ENCODE measurements around the gene GLG1.

GLG1 gene

DNA sequence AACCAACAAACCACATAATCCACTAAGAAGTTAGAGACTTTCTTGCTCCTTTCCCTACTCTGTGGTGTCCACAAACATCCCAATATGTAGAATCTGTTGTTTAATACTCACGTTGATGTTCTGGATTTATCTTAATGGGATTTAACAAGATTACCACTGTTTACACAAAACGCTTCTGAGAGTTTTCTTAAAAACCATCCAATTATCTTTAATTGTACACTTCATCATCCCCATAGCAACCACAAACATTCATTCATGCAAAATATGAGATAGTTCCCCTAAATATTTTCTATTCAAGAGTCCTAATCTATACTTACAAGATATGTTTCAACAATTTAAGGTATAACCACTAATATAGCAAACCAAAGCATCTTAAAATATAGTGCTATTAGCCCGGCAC is 109.2 kb downstream of the GLG1 start:
- Histone ChIP-seq H3K27ac (no peak overlapping the region), H3K4me3 (no peak overlapping the region)

DNA sequence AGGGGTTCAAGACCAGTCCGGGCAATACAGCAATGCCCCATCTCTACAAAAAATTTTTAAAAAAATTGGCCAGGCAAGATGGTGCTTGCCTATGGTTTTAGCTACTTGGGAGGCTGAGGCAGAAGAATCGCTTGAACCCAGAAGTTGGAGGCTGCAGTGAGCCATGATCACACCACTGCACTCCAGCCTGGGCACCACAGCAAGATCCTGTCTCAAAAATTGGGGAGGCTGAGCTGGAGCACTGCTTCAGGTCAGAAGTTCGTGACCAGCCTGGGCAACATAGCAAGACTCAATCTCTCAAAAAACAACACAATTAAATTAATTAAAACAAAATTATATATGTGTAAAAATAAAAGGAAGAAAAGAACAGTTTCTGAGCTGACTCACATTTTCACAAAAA is 110.9 kb downstream of the GLG1 start:
- H3K27ac ChIP-seq: no peak overlapping the region
- H3K4me3 ChIP-seq: no peak overlapping the region

DNA sequence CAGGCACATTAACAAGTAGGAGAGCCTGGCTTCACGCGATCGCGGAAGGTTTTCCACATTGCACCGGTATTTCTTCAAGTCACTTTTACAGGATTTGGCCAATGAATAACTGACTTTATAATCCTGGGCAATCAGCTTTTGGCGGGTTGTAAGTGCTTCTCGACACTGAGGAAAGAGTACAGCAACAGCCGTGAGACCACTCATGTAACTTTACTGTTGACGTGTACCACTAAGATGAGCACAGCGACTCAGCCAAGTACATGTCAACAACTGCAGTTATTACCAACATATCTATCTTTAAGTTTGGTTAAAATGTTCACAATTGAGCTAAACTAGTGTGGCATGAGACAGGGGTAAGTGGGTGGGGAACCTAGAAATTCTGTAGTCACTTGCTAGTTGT is 113.9 kb downstream of the GLG1 start:
- Histone ChIP-seq H3K27ac (no peak overlapping the region), H3K4me3 (no peak overlapping the region)

DNA sequence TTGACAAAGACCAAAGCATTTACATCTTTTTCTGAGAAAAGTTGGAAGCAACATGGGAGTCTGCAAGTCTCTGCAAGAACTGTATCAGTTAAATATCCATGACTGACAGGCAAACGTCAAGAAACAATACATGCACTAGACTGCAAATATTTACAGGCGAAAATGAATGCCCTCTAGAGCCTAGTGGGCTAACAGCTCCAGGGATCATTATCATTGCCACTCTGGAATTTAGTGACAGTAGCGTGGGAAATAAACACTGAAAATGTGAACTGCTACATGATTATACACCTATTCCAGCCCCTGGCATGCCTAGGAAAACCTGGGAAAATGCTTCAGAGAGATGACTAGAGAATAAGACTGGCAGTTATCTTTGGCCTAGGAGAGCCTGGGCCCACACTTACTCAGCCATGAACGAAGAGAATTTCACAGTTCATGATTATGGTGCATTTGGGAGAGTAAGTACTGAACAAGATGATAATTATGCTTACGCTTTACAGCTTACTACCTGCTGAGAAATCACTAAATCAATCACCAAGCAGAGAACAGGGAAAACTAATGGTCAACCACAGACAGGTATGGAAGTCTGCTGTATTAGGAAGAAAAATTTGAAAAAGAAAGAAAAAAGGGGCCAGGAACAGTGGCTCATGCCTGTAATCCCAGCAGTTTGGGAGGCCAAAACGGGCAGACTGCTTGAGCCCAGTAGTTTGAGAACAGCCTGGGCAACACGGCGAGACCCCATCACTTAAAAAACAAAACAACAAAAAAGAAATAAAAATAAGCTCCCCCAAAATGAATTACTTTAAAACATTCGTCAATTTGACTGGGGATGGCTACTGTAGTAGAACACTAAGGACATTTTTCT is 119.0 kb downstream of the GLG1 start:
- Histone ChIP-seq H3K4me3 (no peak overlapping the region), H3K27ac (no peak overlapping the region)

DNA sequence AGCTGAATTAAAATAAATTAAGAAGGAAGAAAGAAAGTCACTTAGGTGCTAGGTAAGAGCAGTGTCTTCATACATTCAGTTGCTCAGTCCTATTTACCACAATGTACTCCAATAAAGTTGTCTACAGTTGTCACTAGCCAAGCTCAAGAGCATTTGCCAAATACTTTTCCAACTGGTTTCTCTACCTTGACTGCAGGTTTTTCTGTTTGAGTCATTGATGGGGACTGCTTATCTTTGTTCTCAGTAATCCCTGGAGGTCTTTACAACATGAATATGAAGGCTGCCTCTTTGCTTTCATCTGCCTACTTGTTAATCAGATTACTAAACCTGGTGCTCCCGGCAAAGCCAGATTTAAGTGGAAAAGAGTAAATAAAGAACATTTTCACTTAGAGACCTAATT is 121.0 kb downstream of the GLG1 start:
- no peak overlapping the region for H3K4me3 ChIP-seq
- H3K27ac ChIP-seq: no peak overlapping the region

DNA sequence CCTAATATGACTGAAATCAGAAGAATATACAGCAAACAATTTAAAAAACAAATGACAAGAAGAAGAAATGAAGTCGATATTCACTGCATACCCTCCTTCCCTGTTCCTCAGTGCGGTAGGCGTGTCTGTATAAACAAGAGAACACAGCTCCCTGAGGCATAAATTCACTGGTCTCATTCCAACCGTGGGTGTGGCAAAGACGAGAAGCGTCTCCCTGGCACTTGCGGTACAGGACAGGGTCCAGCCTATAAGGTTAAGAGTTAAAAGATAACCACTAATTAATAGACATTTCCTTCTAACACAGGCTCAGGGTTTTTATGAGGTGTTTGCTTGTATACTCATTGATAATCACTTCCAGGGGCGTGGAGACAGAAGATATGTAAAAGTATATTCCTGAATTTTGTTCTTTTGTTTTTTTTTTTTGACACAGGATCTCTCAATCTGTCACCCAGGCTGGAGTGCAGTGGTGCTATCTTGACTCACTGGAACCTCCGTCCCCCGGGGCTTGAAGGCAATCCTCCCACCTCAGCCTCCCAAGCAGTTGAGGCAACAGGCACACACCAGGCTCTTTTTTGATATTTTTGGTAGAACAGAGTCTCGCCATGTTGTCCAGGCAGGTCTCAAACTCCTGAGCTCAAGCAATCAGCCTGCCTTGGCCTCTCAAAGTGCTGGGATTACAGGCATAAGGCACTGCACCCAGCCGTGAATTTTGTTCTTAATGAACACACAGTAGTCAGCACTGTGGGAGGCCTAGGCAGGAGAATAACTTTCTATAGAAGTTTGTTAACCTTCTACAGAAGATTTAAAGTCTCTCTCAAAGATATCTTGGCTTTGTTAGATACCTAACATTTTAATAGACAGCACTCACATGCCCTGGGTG is 126.5 kb downstream of the GLG1 start:
- Histone ChIP-seq H3K27ac (peak overlapping the region in 6 of 21 experiments; percentile 31 to 58 (median 50)), H3K4me3 (no peak overlapping the region)

DNA sequence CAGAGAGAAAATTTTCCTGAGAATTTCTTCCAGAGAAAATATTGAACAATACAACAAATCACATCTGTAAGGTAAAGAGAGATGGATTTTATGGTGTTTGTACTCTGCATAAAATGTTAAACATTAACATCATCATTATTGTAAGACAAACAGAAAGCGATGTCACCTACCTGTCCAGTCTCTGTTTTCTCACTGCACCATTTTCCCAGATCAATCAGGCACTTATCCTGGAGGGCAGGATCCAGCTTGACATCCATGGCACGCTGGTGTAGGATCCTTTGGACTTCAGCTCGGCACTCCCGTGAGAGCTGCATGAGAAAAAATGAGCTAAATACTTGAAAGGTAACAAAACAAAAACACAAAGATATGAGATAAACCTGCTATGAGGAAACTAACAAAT is 129.7 kb downstream of the GLG1 start:
- Histone ChIP-seq H3K27ac (no peak overlapping the region), H3K4me3 (no peak overlapping the region)

DNA sequence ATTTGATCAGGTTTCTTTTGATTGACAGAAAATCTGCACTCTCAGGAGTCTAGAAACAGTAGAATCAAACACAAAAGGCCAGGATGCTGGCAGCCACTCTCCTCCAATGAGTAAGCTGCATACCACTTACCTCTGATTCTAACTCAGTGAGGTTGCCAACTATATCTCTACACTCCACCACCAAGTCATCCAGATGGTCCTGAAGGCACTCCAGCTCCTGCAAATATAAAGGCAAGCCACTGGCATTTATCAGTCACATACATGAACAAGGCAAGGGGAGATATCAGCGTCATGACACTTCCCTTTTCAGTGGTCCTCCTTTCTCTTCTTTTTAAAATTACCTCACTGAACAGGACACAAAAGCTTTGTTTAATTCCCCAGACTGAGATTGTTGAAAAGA is 132.5 kb downstream of the GLG1 start:
- no peak overlapping the region for H3K4me3 ChIP-seq
- H3K27ac ChIP-seq: no peak overlapping the region

DNA sequence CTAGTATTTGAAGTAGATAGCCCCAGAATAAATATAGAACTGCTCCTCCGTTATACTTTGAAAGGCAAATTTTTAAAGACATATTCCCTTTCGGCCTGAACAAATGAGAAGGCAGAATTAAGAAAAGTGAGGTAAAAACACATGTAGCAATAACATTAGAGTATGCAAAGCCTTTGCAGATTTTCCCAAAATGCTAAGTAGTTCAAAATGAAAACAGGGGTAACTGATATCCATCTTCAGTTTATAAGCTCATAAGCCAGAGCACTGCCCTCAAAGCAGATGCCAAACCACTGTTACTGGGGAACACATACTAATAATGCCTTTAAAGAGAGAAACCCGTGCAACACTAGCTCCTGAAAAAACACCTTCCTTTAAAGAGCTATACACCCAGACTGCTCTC is 134.4 kb downstream of the GLG1 start:
- no peak overlapping the region for H3K4me3 ChIP-seq
- H3K27ac ChIP-seq: no peak overlapping the region

DNA sequence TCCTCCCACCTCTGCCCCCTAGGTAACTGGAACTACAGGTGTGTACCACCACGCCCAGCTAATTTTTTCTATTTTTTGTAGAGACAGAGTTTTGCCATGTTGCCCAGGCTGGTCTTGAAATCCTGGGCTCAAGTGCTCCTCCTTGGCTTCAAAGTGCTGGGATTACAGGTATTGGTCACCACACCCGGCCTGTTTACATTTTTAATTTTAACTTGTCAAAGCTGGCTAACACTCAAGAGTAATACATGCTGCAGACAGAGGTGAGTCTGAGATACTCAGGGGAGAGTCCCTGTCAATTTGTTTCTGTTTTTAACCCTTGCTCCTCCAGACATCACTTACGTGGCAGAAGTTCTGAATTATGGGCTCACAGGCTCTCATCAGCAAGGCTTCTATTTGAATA is 134.9 kb downstream of the GLG1 start:
- Histone ChIP-seq H3K4me3 (no peak overlapping the region), H3K27ac (no peak overlapping the region)

DNA sequence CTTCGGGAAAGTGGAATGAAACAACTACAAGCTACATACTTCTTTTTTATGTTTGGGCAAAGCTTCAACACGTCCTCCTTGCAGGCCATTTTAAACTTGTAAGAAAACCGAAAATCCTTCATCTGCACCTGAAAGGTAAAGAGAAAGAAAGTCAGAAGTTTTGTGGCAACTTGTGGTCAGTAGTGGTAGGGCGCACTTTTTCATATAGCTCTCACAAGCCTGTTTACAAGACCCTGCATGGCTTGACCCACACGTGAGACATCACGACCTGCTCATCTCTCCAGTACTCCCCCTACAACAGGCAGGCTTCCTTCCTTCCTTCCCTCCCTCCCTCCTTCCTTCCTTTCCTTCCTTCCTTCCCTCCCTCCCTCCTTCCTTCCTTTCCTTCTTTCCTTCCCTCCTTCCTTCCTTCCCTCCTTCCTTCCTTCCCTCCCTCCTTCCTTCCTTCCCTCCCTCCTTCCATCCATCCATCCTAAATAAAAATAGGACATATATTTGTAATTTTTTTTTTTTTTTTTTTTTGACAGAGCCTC is 136.9 kb downstream of the GLG1 start:
- Histone ChIP-seq H3K4me3 (no peak overlapping the region), H3K27ac (no peak overlapping the region)

DNA sequence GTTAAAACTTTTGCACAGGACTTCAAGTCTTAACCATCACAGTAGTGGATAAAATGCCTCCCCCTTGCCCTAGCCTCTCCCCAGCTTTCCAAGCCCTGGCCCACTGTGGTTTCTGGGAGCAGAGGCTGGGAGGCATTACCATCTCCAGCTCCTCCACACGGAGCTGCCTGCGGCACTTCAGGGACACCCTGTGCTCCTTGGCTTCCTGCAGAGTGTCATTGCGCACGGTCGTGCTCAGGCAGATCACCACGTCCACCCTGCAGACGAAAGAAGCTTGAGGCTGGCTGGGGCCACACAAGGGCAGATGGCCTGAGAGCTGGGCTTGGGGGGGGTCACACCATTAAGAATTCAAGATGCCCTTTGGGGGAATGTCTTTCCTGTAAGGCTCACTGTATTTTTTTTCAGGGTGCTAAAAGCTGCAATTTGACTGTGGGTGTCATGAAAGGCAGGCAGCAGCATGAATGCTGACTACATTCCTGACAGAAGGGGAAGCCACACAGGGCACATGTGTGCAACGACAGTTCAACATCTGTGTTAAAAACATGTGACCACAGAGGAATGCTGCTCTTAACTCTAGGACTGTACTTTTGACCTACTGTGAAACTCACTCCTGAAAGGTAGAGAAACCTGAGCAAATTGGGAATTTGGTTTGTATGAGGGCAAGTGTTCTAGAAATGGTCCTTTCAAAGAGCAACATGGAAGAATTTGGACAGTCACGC is 137.9 kb downstream of the GLG1 start:
- Histone ChIP-seq H3K4me3 (no peak overlapping the region), H3K27ac (peak overlapping the region in 1 of 21 experiments; percentile 10)

DNA sequence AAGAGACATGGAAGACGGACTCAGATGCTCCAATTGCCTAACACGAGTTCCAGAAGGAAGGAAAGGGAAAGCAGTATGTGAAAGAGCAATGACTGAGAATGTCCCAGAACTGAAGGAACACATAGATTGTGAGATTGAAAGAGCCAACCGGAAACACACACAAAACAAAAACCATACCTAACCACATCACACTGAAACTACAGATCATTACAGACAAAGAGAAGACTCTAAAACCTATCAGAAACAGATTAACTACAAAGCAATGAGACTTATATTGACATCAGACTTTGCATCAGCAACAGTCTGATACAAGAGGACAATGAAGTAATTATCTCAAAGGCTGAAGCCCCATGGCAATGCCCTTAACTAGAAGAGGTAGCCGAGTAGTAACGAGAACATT is 140.0 kb downstream of the GLG1 start:
- no peak overlapping the region for H3K27ac ChIP-seq

DNA sequence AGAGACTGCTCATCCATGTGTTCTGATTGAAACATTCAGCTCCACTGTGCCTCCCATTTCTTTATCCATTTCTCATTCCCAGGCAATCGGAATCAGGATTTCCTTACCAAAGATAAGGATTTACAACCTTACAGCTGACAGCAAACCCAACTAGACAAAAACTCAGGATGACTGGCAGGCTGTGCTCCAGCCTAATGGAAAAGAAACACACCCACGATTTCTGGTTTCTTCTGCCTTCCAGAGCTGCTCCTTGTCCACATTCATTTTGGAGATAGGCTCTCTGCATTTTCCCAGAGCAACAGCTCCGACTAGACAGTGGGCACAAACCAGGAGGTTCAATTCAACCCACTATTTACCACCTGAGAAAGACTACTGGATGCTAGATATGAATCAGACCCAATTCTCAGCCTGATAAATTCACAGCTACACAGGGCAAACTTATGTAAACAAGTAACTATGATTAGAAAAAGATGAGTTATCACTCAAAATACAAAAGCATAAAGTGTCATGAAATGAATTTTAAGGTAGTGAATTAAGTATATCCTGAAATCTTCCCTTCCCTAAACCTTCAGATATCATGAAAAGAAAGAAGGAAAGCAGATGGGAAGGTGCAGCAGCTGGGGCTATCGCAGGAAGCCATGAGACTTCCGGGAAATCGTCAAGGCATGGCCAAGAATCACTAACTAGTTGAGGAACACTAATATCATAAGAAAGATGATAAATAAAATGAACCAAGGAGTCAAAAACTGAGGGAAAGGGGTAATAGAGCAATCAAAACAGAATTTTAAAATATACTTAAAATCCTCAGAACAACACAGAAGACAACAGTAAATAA is 140.8 kb downstream of the GLG1 start:
- Histone ChIP-seq H3K27ac (no peak overlapping the region), H3K4me3 (no peak overlapping the region)

More for the DNA sequence above, 140.0 kb downstream of the GLG1 start:
- H3K4me3 ChIP-seq: no peak overlapping the region

DNA sequence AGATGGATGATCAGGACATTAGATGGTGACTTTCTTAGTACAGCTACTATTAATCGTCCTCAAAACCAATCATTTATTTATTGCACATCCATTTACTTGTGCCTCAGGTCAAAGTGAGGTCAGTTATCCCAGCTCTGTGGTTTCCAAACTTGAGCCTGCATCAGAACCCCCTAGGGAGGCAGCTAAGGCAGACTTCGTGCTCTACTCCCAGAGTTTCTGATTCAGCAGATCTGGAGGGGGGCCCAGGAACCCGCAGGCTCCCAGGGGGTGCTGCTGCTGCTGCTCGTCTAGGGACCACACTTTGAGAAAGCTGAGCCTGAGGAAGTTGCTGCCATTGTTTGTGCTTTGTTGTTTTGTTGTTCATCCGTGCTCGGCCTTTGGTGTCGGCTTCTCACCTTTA is 141.6 kb downstream of the GLG1 start:
- no peak overlapping the region for H3K4me3 ChIP-seq
- no peak overlapping the region for H3K27ac ChIP-seq

DNA sequence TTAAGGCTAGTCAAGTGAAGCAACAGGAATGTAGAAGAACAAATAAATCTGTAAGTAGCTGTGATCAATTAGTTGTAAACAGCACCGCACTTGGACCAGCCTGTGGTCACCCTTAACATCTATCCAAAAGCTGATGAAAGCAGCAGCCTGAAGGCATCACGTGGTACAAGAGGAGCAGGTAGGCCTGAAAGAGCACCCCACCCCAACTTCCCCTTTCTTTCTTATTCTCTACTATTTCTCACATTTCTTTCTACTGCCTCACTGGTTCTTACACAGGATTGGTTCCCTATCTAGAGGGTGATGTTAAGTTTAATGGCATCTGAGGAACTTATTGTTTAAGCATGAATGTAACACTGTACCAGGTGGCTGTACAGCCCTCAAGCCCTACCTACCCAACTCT is 143.0 kb downstream of the GLG1 start:
- no peak overlapping the region for H3K4me3 ChIP-seq
- no peak overlapping the region for H3K27ac ChIP-seq

DNA sequence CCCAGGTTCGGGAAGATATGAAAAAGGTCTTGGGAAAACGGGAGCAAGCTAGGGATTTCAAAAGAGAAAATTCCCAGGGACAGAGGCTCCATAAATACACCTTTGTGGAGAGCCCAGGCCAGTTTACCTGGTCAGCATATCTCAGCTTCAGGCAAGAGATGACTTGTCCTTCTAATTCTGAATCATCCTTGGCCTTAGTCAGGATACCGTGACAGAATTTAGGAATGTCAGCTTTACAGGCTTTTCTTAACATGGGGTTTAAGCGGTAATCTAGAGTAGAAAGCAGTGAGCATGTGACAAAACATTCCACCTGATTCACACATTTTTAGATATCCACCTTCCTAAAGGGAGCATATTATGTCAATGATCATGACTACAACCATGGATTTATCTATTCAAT is 144.6 kb downstream of the GLG1 start:
- Histone ChIP-seq H3K27ac (peak overlapping the region in 1 of 21 experiments; percentile 9), H3K4me3 (no peak overlapping the region)

DNA sequence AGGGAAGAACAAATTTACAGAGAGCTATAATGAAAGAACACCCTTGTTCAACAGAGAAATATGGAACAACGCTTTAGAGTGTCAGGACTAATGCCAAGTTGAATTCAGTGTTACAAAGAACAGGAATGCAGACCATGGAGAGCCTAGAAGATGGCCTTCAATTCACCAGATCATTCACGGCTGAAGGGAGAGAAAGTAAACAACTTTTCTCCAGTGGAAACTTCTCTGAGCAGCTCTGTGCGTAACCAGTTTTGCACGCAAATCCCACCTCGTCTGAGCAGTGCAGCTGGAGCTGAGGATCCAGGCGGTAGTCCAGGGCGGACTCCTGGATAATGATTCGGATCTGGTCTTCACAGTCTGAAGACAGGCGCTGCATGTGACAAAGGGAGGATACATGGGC is 145.1 kb downstream of the GLG1 start:
- Histone ChIP-seq H3K4me3 (no peak overlapping the region), H3K27ac (no peak overlapping the region)

DNA sequence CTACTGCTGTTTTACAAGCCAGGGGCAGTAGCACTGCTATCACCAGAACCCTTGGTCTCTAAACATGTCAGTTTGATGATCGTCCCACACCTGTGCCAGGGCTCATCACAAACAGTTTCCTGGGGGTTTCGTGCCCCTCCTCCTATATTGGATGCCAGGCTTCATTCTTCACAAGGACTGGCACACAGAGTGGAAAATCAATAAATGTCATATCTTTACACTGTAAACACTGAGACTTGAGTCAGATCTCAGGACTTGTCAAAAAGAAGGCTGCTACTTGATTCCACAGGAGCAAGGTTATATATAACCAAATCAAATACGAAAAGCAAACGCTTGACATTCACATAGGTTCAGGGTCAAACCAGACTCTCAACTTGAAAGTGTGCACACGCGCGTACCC is 146.4 kb downstream of the GLG1 start:
- no peak overlapping the region for H3K4me3 ChIP-seq
- no peak overlapping the region for H3K27ac ChIP-seq
